ENCODE measurements around the gene PDCL3.

The PDCL3 gene

DNA sequence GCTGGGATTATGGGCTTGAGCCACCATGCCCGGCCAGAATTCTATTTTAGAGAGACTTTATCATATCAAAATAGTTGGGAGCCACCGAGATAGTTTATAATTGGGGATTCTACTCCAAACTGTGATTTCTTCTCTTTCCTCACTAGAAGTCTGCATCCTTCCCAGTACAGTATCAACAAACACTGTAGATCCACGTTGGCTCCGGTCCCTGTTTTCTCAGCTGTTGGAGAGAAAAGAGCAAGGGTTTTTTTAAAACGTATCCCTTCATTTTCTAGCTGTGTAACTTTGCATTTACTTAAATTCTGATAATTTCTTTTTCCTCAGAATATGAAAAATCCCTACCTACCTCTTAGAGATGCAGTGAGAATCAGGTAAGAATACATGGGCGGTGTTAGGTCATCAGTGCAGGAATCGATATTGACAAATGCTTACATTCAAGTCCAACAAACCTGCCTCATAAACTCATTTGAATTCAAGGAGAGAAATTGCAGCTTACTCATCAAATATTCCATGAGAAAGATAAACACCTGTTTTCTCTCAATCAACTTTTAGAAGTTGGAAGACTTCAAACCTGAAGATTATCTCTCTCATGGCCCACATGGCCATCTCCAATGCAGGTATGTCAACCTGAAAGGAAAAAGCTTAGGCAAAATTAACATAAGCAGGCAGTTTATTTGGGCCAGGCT is 17.7 kb upstream of the PDCL3 start:
- Mint-ChIP-seq H3K4me1 (ENCODE audit: low read depth) (no peaks in the 10 kb centered on the region), H3K9me3 (ENCODE audit: low read depth) (no peaks in the 10 kb centered on the region), H3K27me3 (peaks cover 2% of the 10 kb centered on the region), H3K4me3 (no peak overlapping the region), H3K27ac (no peak overlapping the region), H3K36me3 (peaks cover 5% of the 10 kb centered on the region)

DNA sequence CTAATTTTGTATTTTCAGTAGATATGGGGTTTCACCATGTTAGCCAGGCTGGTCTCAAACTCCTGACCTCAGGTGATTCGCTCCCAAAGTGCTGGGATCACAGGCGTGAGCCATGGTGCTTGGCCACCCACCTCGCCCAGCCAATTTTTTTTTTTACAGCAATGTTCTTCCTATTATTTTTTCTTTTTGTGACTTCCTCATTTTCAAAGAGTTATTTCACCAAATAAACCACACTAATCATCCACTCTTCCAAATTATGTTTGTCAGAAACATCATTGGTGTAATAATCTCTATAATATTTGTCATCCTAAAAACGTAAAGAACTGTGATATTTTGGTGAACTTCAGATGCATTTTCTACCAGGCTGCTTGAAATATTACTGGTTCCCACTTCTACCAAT is 16.3 kb upstream of the PDCL3 start:
- Mint-ChIP-seq H3K27ac (no peak overlapping the region), H3K4me3 (no peak overlapping the region), H3K27me3 (peaks cover 2% of the 10 kb centered on the region), H3K36me3 (peaks cover 5% of the 10 kb centered on the region), H3K9me3 (ENCODE audit: low read depth) (no peaks in the 10 kb centered on the region), H3K4me1 (ENCODE audit: low read depth) (no peaks in the 10 kb centered on the region)

GRCh38 chr2:100548771-100549170 is 14.0 kb upstream of the PDCL3 start:
- Mint-ChIP-seq H3K36me3 (peaks cover 5% of the 10 kb centered on the region), H3K27me3 (peaks cover 2% of the 10 kb centered on the region), H3K9me3 (ENCODE audit: low read depth) (peaks cover under 1% of the 10 kb centered on the region), H3K4me1 (ENCODE audit: low read depth) (peaks cover 2% of the 10 kb centered on the region), H3K27ac (no peak overlapping the region), H3K4me3 (no peak overlapping the region)

DNA sequence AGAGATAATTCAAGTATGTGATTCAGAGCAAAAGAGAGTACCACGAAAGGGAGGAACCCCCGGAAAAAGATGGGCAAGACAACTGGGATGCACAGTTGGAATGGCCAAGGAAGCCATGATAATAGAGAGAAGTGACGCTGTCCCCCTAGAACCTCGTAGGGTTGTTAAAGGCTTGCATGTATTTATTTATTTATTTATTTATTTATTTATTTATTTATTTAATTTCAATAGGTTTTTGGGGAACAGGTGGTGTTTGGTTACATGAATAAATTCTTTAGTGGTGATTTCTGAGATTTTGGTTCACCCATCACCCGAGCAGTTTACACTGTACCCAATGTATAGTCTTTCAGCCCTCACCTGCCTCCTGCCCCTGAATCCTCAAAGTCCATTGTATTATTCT is 11.5 kb upstream of the PDCL3 start:
- H3K27ac Mint-ChIP-seq = no peak overlapping the region
- peaks cover 5% of the 10 kb centered on the region for H3K9me3 Mint-ChIP-seq (ENCODE audit: low read depth)
- peaks cover 5% of the 10 kb centered on the region for H3K36me3 Mint-ChIP-seq
- no peak overlapping the region for H3K4me3 Mint-ChIP-seq
- peaks cover 2% of the 10 kb centered on the region for H3K27me3 Mint-ChIP-seq
- H3K4me1 Mint-ChIP-seq (ENCODE audit: low read depth) = peaks cover 20% of the 10 kb centered on the region

GRCh38 chr2:100554798-100555407 is 7.9 kb upstream of the PDCL3 start:
- Mint-ChIP-seq H3K4me1 (ENCODE audit: low read depth) (peaks cover 23% of the 10 kb centered on the region), H3K36me3 (no peaks in the 10 kb centered on the region), H3K27ac (peak overlapping the region; percentile 83), H3K9me3 (ENCODE audit: low read depth) (peaks cover 5% of the 10 kb centered on the region), H3K4me3 (peak overlapping the region; percentile 70), H3K27me3 (no peaks in the 10 kb centered on the region)

- Mint-ChIP-seq H3K4me1 (ENCODE audit: low read depth) (peaks cover 33% of the 10 kb centered on the region), H3K27ac (no peak overlapping the region)
These were observed 6.0 kb upstream of the PDCL3 start for GRCh38 chr2:100556746-100557145.

DNA sequence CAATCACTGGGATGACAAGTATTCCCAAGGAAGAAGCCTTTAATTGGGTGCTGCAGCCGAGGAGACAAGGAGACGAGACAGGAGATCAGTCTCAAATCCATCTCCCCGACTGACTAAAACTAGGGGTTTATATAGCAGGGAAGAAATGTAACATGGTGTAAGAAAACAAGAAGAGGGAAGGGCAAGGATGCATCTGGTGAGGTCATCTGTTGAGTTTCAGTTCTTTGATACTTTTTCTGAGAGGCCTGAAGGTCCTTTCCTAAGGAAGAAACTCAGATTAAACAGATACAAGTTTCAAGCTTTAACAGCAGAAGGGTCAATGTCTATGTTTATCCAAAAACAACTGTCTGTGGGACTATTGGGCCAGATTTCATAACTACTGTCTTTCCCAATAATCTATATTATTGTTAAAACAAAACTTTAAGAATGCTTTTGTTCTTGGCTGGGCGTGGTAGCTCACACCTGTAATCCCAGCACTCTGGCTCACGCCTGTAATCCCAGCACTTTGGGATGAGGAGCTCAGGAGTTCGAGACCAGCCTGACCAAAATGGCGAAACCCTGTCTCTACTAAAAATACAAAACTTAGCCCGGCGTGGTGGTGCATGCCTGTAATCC is 2.5 kb upstream of the PDCL3 start:
- no peaks in the 10 kb centered on the region for H3K36me3 Mint-ChIP-seq
- no peaks in the 10 kb centered on the region for H3K9me3 Mint-ChIP-seq (ENCODE audit: low read depth)
- no peaks in the 10 kb centered on the region for H3K27me3 Mint-ChIP-seq
- H3K4me3 Mint-ChIP-seq = no peak overlapping the region
- peaks cover 34% of the 10 kb centered on the region for H3K4me1 Mint-ChIP-seq (ENCODE audit: low read depth)
- H3K27ac Mint-ChIP-seq = peak overlapping the region; percentile 98

More at GRCh38 chr2:100556746-100557145, 6.0 kb upstream of the PDCL3 start:
- H3K36me3 Mint-ChIP-seq = no peaks in the 10 kb centered on the region
- no peak overlapping the region for H3K4me3 Mint-ChIP-seq
- peaks cover 5% of the 10 kb centered on the region for H3K9me3 Mint-ChIP-seq (ENCODE audit: low read depth)
- H3K27me3 Mint-ChIP-seq = no peaks in the 10 kb centered on the region

- H3K9me3 Mint-ChIP-seq (ENCODE audit: low read depth) = no peaks in the 10 kb centered on the region
- H3K27ac Mint-ChIP-seq = peak overlapping the region; percentile 98
- H3K4me1 Mint-ChIP-seq (ENCODE audit: low read depth) = peaks cover 37% of the 10 kb centered on the region
- H3K4me3 Mint-ChIP-seq = peak overlapping the region; percentile 56
- H3K27me3 Mint-ChIP-seq = no peaks in the 10 kb centered on the region
- no peaks in the 10 kb centered on the region for H3K36me3 Mint-ChIP-seq
These were observed 1.6 kb upstream of the PDCL3 start for GRCh38 chr2:100561191-100561590.

GRCh38 chr2:100563407-100564247 is 834 bp downstream of the PDCL3 start:
- no peaks in the 10 kb centered on the region for H3K9me3 Mint-ChIP-seq (ENCODE audit: low read depth)
- H3K27me3 Mint-ChIP-seq = no peaks in the 10 kb centered on the region
- no peaks in the 10 kb centered on the region for H3K36me3 Mint-ChIP-seq
- peak overlapping the region; percentile 94 for H3K4me3 Mint-ChIP-seq
- H3K4me1 Mint-ChIP-seq (ENCODE audit: low read depth) = peaks cover 39% of the 10 kb centered on the region
- H3K27ac Mint-ChIP-seq = peak overlapping the region; percentile 87

GRCh38 chr2:100568989-100569388 is 6.2 kb downstream of the PDCL3 start:
- H3K27ac Mint-ChIP-seq = no peak overlapping the region
- peaks cover 9% of the 10 kb centered on the region for H3K36me3 Mint-ChIP-seq
- H3K4me1 Mint-ChIP-seq (ENCODE audit: low read depth) = peaks cover 19% of the 10 kb centered on the region
- H3K27me3 Mint-ChIP-seq = no peaks in the 10 kb centered on the region
- no peak overlapping the region for H3K4me3 Mint-ChIP-seq
- H3K9me3 Mint-ChIP-seq (ENCODE audit: low read depth) = no peaks in the 10 kb centered on the region

- H3K27me3 Mint-ChIP-seq = no peaks in the 10 kb centered on the region
- no peak overlapping the region for H3K27ac Mint-ChIP-seq
- peaks cover 3% of the 10 kb centered on the region for H3K4me1 Mint-ChIP-seq (ENCODE audit: low read depth)
- H3K36me3 Mint-ChIP-seq = peaks cover 14% of the 10 kb centered on the region
- no peaks in the 10 kb centered on the region for H3K9me3 Mint-ChIP-seq (ENCODE audit: low read depth)
- H3K4me3 Mint-ChIP-seq = no peak overlapping the region
These were observed 8.9 kb downstream of the PDCL3 start for GRCh38 chr2:100571668-100572067.

DNA sequence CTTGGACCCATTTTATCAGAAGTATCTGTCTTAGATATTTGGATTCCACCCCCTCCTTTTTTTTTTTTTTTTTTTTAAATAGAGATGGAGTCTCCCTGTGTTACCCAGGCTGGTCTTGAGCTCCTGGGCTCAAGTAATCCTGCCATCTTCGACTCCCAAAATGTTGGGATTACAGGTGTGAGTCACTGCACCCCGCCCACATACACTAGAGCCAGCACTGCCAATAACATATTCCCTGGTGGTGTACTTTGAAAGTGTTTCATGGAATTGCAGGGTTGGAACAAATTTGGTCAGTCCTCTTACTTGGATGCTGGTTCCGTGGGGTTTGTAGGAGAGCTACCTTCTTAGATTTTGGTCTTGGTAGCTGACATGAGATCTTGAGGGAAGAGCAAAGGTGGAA is 15.0 kb downstream of the PDCL3 start:
- H3K9me3 Mint-ChIP-seq (ENCODE audit: low read depth) = no peaks in the 10 kb centered on the region
- H3K4me3 Mint-ChIP-seq = no peak overlapping the region
- peaks cover 7% of the 10 kb centered on the region for H3K36me3 Mint-ChIP-seq
- H3K4me1 Mint-ChIP-seq (ENCODE audit: low read depth) = peaks cover 25% of the 10 kb centered on the region
- H3K27me3 Mint-ChIP-seq = no peaks in the 10 kb centered on the region
- no peak overlapping the region for H3K27ac Mint-ChIP-seq

- Mint-ChIP-seq H3K27ac (peak overlapping the region; percentile 79), H3K4me1 (ENCODE audit: low read depth) (peaks cover 43% of the 10 kb centered on the region), H3K4me3 (peak overlapping the region; percentile 60)
These were observed 17.8 kb downstream of the PDCL3 start for GRCh38 chr2:100580367-100581276.

DNA sequence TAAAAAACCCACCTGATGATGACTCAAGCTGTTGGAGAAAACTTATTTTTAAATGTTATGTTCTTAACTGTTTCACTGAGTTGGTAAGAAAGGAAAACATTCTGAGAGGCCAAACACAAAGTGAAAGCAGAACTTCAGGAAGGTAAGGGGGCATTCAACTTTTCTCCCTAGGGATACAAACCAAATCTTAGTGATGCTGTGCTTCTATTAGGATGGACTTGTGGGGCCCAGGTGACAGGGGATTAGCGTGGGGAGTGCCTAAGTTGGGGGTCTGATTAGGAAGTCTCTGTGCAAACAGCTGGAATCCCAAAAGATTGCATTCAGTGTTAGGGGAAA is 18.5 kb downstream of the PDCL3 start:
- peaks cover 45% of the 10 kb centered on the region for H3K4me1 Mint-ChIP-seq (ENCODE audit: low read depth)
- H3K27ac Mint-ChIP-seq = peak overlapping the region; percentile 79
- no peaks in the 10 kb centered on the region for H3K27me3 Mint-ChIP-seq
- no peaks in the 10 kb centered on the region for H3K9me3 Mint-ChIP-seq (ENCODE audit: low read depth)
- peaks cover 5% of the 10 kb centered on the region for H3K36me3 Mint-ChIP-seq
- peak overlapping the region; percentile 60 for H3K4me3 Mint-ChIP-seq

More at GRCh38 chr2:100580367-100581276, 17.8 kb downstream of the PDCL3 start:
- Mint-ChIP-seq H3K36me3 (peaks cover 5% of the 10 kb centered on the region), H3K9me3 (ENCODE audit: low read depth) (no peaks in the 10 kb centered on the region), H3K27me3 (no peaks in the 10 kb centered on the region)

All from activated naive CD8-positive, alpha-beta T cell (primary cell).